OCI-LY7 (cell line): ENCODE measurements around the gene PCCA. TPM values are rescaled to one million over a fixed set of nuclear protein-coding genes. Genes with fewer than 3 reads are reported as not detected.
"Not testable (repeated sequence)": the region's sequence is repeated elsewhere in the genome, so short reads cannot be mapped to it uniquely, and the experiment has no call there.

ENCODE experiments used
- BruUV-seq: library from RNA; stranded (reverse); fragments of 400-500 nt; replicated peaks from 2 replicates; lab custom pipeline; 2021; lab: Mats Ljungman, UMichigan
- CTCF ChIA-PET: fragments of 300-600 bp; sonication (Branson Sonifier 250); formaldehyde crosslinking; loops from one replicate; lab custom pipeline; 2022; ENCODE audit warnings: antibody characterized with exemption; ENCODE audit not compliant: unreplicated experiment; lab: Charles Lee
- POLR2A ChIA-PET: fragments of 300-600 bp; sonication (Branson Sonifier 250); formaldehyde crosslinking; loops from one replicate; lab custom pipeline; 2022; ENCODE audit warnings: antibody characterized with exemption; lab: Charles Lee
- DNase-seq: peaks from one replicate; pipeline ENCODE4 v3.0.0-alpha.2; 2015; ENCODE audit warnings: low spot score
- H2AFZ ChIP-seq: fragments of 200-600 bp; sonication (generic), shearing (Covaris generic); 2 replicates; pipeline ENCODE4 v1.6.1; 2014; ENCODE audit warnings: mild to moderate bottlenecking, antibody characterized with exemption, low read length, moderate library complexity
- H3K27ac ChIP-seq: fragments of 200-600 bp; sonication (generic); 2 replicates; pipeline ENCODE4 v1.5.1; 2014; ENCODE audit warnings: mixed run types, low read depth, mild to moderate bottlenecking, moderate library complexity, low read length, inconsistent platforms; ENCODE audit not compliant: poor library complexity, severe bottlenecking
- H3K36me3 ChIP-seq: fragments of 200-600 bp; sonication (generic); 2 replicates; pipeline ENCODE4 v1.6.1; 2014; ENCODE audit warnings: mild to moderate bottlenecking, antibody characterized with exemption, low read length, moderate library complexity, mixed read lengths; ENCODE audit not compliant: insufficient read depth
- H3K4me1 ChIP-seq: fragments of 200-600 bp; sonication (generic); 2 replicates; pipeline ENCODE4 v1.5.1; 2014; ENCODE audit warnings: mild to moderate bottlenecking, low read length; ENCODE audit not compliant: insufficient read depth, poor library complexity, severe bottlenecking
- H3K4me2 ChIP-seq: fragments of 200-600 bp; sonication (generic); 2 replicates; pipeline ENCODE4 v1.6.1; 2014; ENCODE audit warnings: mild to moderate bottlenecking, low read length
- H3K4me3 ChIP-seq: fragments of 200-600 bp; sonication (generic); 2 replicates; pipeline ENCODE4 v1.5.1; 2014; ENCODE audit warnings: mild to moderate bottlenecking, low read depth, low read length; ENCODE audit not compliant: poor library complexity, severe bottlenecking
- H3K79me2 ChIP-seq: fragments of 200-600 bp; sonication (generic); 2 replicates; pipeline ENCODE4 v1.6.1; 2016; ENCODE audit warnings: low read depth, mild to moderate bottlenecking, low read length, moderate library complexity, mixed read lengths; ENCODE audit not compliant: insufficient read depth
- H3K9me2 ChIP-seq: fragments of 200-600 bp; sonication (generic); 2 replicates; pipeline ENCODE4 v1.6.1; 2016; ENCODE audit warnings: mild to moderate bottlenecking, low read length, mixed read lengths; ENCODE audit not compliant: insufficient read depth
- H3K9me3 ChIP-seq: fragments of 200-600 bp; sonication (generic); 2 replicates; pipeline ENCODE4 v1.6.1; 2014; ENCODE audit warnings: mild to moderate bottlenecking, mixed run types, low read length, mixed read lengths
- H4K20me1 ChIP-seq: fragments of 200-600 bp; sonication (generic); 2 replicates; pipeline ENCODE4 v1.6.1; 2014; ENCODE audit warnings: mild to moderate bottlenecking, antibody characterized with exemption, low read length, moderate library complexity, mixed read lengths; ENCODE audit not compliant: insufficient read depth
- CTCF ChIP-seq: fragments of 200-600 bp; sonication (generic); conservative IDR thresholded peaks from 2 replicates; pipeline ENCODE4 v1.5.1; 2014; ENCODE audit warnings: mild to moderate bottlenecking, antibody characterized with exemption, low read length, moderate library complexity, mixed read lengths
- EZH2phosphoT487 ChIP-seq: fragments of 200-600 bp; sonication (generic); IDR thresholded peaks from 2 replicates; pipeline ENCODE4 v1.6.1; 2018; ENCODE audit warnings: low read depth, borderline replicate concordance, mild to moderate bottlenecking, mixed run types, antibody characterized with exemption, low read length, moderate library complexity, mixed read lengths
- intact Hi-C: fragments of 100-400 bp; cut with micrococcal nuclease; formaldehyde crosslinking; loops from one replicate; pipeline ENCODE4 v1.10.0; 2022; ENCODE audit not compliant: unreplicated experiment
- total RNA-seq, 2 experiments: library from RNA; depleted of rRNA in 1 of 2; stranded (reverse); fragments of >200 nt in 1 of 2; shearing (Covaris generic) in 1 of 2; gene quantifications; 2 replicates each; pipeline ENCODE4 v1.2.3, GENCODE V29; 2014 to 2022

PCCA gene
- total RNA-seq, 2 experiments from 2014 or later: 2.7 to 7.2 TPM

- Histone ChIP-seq H3K27ac (no peak overlapping the region), H2AFZ (no peak overlapping the region), H4K20me1 (no peaks in the 10 kb centered on the region), H3K9me3 (no peaks in the 10 kb centered on the region), H3K9me2 (no peaks in the 10 kb centered on the region), H3K4me1 (no peaks in the 10 kb centered on the region), H3K36me3 (no peaks in the 10 kb centered on the region), H3K4me2 (no peak overlapping the region), H3K4me3 (no peak overlapping the region), H3K79me2 (no peaks in the 10 kb centered on the region)
- CTCF ChIA-PET: no interaction called here
- no peak for DNase-seq
- intact Hi-C loops: no loop called here
- TF ChIP-seq EZH2phosphoT487 (no peak), CTCF (no peak)
- BruUV-seq: no TSS peak
- POLR2A ChIA-PET: no interaction called here
Observed at GRCh38 chr13:100214886-100215285, 126.0 kb downstream of the PCCA start.

DNA sequence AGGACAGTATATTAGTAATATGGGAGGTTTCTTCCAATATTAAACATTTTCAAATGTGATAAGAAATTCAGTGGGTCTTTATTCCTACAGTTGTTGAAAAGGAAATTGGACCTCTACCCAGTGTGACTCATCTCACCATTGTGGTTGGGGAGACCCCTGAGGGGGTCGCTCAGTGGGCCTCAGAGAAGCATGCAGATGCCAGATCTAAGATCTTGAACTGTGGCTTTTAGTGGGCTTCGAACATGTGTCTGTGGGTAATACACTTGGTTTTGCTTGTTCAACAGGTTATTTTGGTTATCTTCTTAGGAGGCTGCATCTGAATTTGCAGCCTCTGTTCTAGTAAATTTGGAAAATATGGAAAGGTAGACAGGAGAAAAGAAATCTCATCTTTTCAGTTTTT is 132.3 kb downstream of the PCCA start:
- Histone ChIP-seq H3K27ac (no peak overlapping the region), H3K36me3 (no peaks in the 10 kb centered on the region), H3K79me2 (no peaks in the 10 kb centered on the region), H4K20me1 (no peaks in the 10 kb centered on the region), H3K4me1 (no peaks in the 10 kb centered on the region), H3K4me3 (no peak overlapping the region), H3K4me2 (no peak overlapping the region), H3K9me3 (no peaks in the 10 kb centered on the region), H3K9me2 (no peaks in the 10 kb centered on the region), H2AFZ (no peak overlapping the region)
- ChIA-PET CTCF (no interaction called here), POLR2A (no interaction called here)
- TF ChIP-seq EZH2phosphoT487 (no peak), CTCF (no peak)
- intact Hi-C loops: no loop called here
- no peak for DNase-seq
- BruUV-seq: no TSS peak

GRCh38 chr13:100223966-100224530 is 135.2 kb downstream of the PCCA start:
- H2AFZ ChIP-seq, H3K36me3 ChIP-seq, H4K20me1 ChIP-seq, H3K9me3 ChIP-seq, intact Hi-C loops, H3K27ac ChIP-seq, H3K4me2 ChIP-seq, CTCF ChIA-PET, DNase-seq, H3K4me3 ChIP-seq, H3K9me2 ChIP-seq, H3K79me2 ChIP-seq, H3K4me1 ChIP-seq, POLR2A ChIA-PET, BruUV-seq: not testable (repeated sequence)
